ENCODE data around the gene ZZZ3. TPM values are rescaled to one million over a fixed set of nuclear protein-coding genes. Genes with fewer than 3 reads are reported as not detected.

Gene ZZZ3
- total and polyA plus RNA-seq, 10 of the 15 experiments (the other 5 are each of a cell fraction or from before 2014, with no cell fraction given): 10.5 to 44.1 (median 29.5) TPM

Small RNA genes within 50 kb of the gene (small RNA-seq; reads per million reads assigned to genes)
- gene RN7SL370P: not detected

Other genes starting within 250 kb of the ZZZ3 start
- gene USP33, start 77.2 kb upstream of the ZZZ3 start, total RNA-seq (2014; rRNA removed): 39.2 and 48.0 TPM in 2 replicates
- 49.9 TPM in 2 replicates for gene USP33, start 77.2 kb upstream of the ZZZ3 start, total RNA-seq (2014; rRNA removed; fragmentation: Illumina TruSeq; extraction: Trizol)
- 27.7 and 31.7 TPM in 2 replicates for gene USP33, start 77.2 kb upstream of the ZZZ3 start, total RNA-seq (2021)
- gene USP33, start 77.2 kb upstream of the ZZZ3 start, polyA plus RNA-seq (2011; rRNA removed): 43.1 and 73.3 TPM in 2 replicates
- 32.8 and 35.7 TPM in 2 replicates for gene USP33, start 77.2 kb upstream of the ZZZ3 start, polyA plus RNA-seq (2014; fragmentation: Illumina TruSeq; extraction: Trizol)
- 10 to 100 TPM; 13.1 to 15.4 TPM for gene USP33, start 77.2 kb upstream of the ZZZ3 start, polyA plus RNA-seq (2014; fragmentation: Nextera tagmentation; extraction: Ambion mirVana)
- gene USP33, start 77.2 kb upstream of the ZZZ3 start, polyA plus RNA-seq (2014; rRNA removed): 24.0 and 28.1 TPM in 2 replicates
- 10 to 100 TPM; 28.7 to 32.8 TPM for gene USP33, start 77.2 kb upstream of the ZZZ3 start, polyA plus RNA-seq (2016; fragmentation: Nextera tagmentation; extraction: Ambion mirVana)
- 4.9 and 5.4 TPM in 2 replicates for gene MIGA1, start 97.0 kb upstream of the ZZZ3 start, total RNA-seq (2014; rRNA removed)
- 6.4 and 7.2 TPM in 2 replicates for gene MIGA1, start 97.0 kb upstream of the ZZZ3 start, total RNA-seq (2014; rRNA removed; fragmentation: Illumina TruSeq; extraction: Trizol)
- 5.1 and 5.3 TPM in 2 replicates for gene MIGA1, start 97.0 kb upstream of the ZZZ3 start, total RNA-seq (2021)
- gene MIGA1, start 97.0 kb upstream of the ZZZ3 start, polyA plus RNA-seq (2011; rRNA removed): 4.2 and 6.8 TPM in 2 replicates
- 4.3 and 5.8 TPM in 2 replicates for gene MIGA1, start 97.0 kb upstream of the ZZZ3 start, polyA plus RNA-seq (2014; fragmentation: Illumina TruSeq; extraction: Trizol)
- 1 to 10 TPM; 1.3 to 1.7 TPM for gene MIGA1, start 97.0 kb upstream of the ZZZ3 start, polyA plus RNA-seq (2014; fragmentation: Nextera tagmentation; extraction: Ambion mirVana)
- gene MIGA1, start 97.0 kb upstream of the ZZZ3 start, polyA plus RNA-seq (2014; rRNA removed): 3.6 and 4.0 TPM in 2 replicates
- 1 to 10 TPM; 4.2 to 5.0 TPM for gene MIGA1, start 97.0 kb upstream of the ZZZ3 start, polyA plus RNA-seq (2016; fragmentation: Nextera tagmentation; extraction: Ambion mirVana)
- gene NEXN, start 206.0 kb upstream of the ZZZ3 start, total RNA-seq (2014; rRNA removed): 7.3 and 11.1 TPM in 2 replicates
- 19.3 and 22.8 TPM in 2 replicates for gene NEXN, start 206.0 kb upstream of the ZZZ3 start, total RNA-seq (2014; rRNA removed; fragmentation: Illumina TruSeq; extraction: Trizol)
- 7.2 and 7.8 TPM in 2 replicates for gene NEXN, start 206.0 kb upstream of the ZZZ3 start, total RNA-seq (2021)
- gene NEXN, start 206.0 kb upstream of the ZZZ3 start, polyA plus RNA-seq (2011; rRNA removed): 2.5 and 4.0 TPM in 2 replicates
- gene NEXN, start 206.0 kb upstream of the ZZZ3 start, polyA plus RNA-seq (2014; fragmentation: Illumina TruSeq; extraction: Trizol): 46.6 and 65.6 TPM in 2 replicates
- gene NEXN, start 206.0 kb upstream of the ZZZ3 start, polyA plus RNA-seq (2014; fragmentation: Nextera tagmentation; extraction: Ambion mirVana): 10 to 100 TPM; 35.9 to 39.9 TPM
- 7.5 and 10.5 TPM in 2 replicates for gene NEXN, start 206.0 kb upstream of the ZZZ3 start, polyA plus RNA-seq (2014; rRNA removed)
- gene NEXN, start 206.0 kb upstream of the ZZZ3 start, polyA plus RNA-seq (2016; fragmentation: Nextera tagmentation; extraction: Ambion mirVana): 10 to 100 TPM; 13.8 to 17.1 TPM

All from GM12878 (cell line).